SK-N-SH (cell line): ENCODE measurements around the gene SLC39A9. TPM values are rescaled to one million over a fixed set of nuclear protein-coding genes. Genes with fewer than 3 reads are reported as not detected.

ENCODE experiments used
- CTCF ChIA-PET: fragments of 300-600, 350-600 bp; formaldehyde crosslinking; extraction: SDS; loops from one replicate; lab custom pipeline; 2021; lab: Yijun Ruan, JAX
- POLR2A ChIA-PET: fragments of 350-600 bp; sonication (Branson Sonifier 250); formaldehyde crosslinking; extraction: SDS; loops from one replicate; lab custom pipeline; 2020; ENCODE audit warnings: antibody characterized with exemption, inconsistent platforms; lab: Yijun Ruan, JAX
- DNase-seq: peaks from one replicate; pipeline ENCODE4 v3.0.0; 2012
- H2AFZ ChIP-seq: fragments of 200-600 bp; sonication (generic); 2 replicates; pipeline ENCODE4 v1.8.1; 2016; ENCODE audit warnings: antibody characterized with exemption, mild to moderate bottlenecking, low read depth
- H3F3A ChIP-seq: fragments of 200-600 bp; sonication (generic); replicated peaks from 2 replicates; pipeline ENCODE3; 2016; ENCODE audit warnings: antibody characterized with exemption, mild to moderate bottlenecking; ENCODE audit not compliant: insufficient read depth
- H3K27ac ChIP-seq, 2 experiments: fragments of 200-500 bp in 1 of 2; fragments of 200-600 bp in 1 of 2; sonication (Bioruptor generic) in 1 of 2; sonication (generic), shearing (Covaris generic) in 1 of 2; 2 replicates each; pipeline versions ENCODE4 v1.5.1 to v1.6.1; 2014 to 2016; ENCODE audit warnings: low read depth in 2 of 2, inconsistent platforms in 1 of 2, low read length in 1 of 2, mild to moderate bottlenecking in 1 of 2, mixed read lengths in 1 of 2
- H3K27me3 ChIP-seq: fragments of 200-600 bp; sonication (generic), shearing (Covaris generic); 2 replicates; pipeline ENCODE4 v1.6.1; 2016; ENCODE audit warnings: mixed run types; ENCODE audit not compliant: insufficient read depth
- H3K36me3 ChIP-seq, 2 experiments: fragments of 200-500 bp in 1 of 2; fragments of 200-600 bp in 1 of 2; sonication (Bioruptor generic) in 1 of 2; sonication (generic) in 1 of 2; replicated peaks in 1 of 2; 2 replicates each; pipeline versions ENCODE3 to v1.5.1; 2014 to 2016; ENCODE audit warnings: low read length in 1 of 2, mild to moderate bottlenecking in 1 of 2; ENCODE audit not compliant: insufficient read depth in 2 of 2, control insufficient read depth in 1 of 2
- H3K4me1 ChIP-seq, 2 experiments: fragments of 200-500 bp in 1 of 2; fragments of 200-600 bp in 1 of 2; sonication (Bioruptor generic) in 1 of 2; sonication (generic), shearing (Covaris generic) in 1 of 2; 2 replicates each; pipeline versions ENCODE4 v1.5.1 to v1.6.1; 2014 to 2016; ENCODE audit warnings: low read depth in 1 of 2, low read length in 1 of 2, mixed run types in 1 of 2; ENCODE audit not compliant: insufficient read depth in 2 of 2, control insufficient read depth in 1 of 2
- H3K4me2 ChIP-seq: fragments of 200-600 bp; sonication (generic), shearing (Covaris generic); 2 replicates; pipeline ENCODE4 v1.6.1; 2017; ENCODE audit warnings: mixed run types
- H3K4me3 ChIP-seq, 2 experiments: fragments of 200-500 bp in 1 of 2; fragments of 200-600 bp in 1 of 2; sonication (Bioruptor generic) in 1 of 2; sonication (generic), shearing (Covaris generic) in 1 of 2; 2 replicates each; pipeline versions ENCODE4 v1.5.1 to v1.8.1; 2014 to 2016; ENCODE audit warnings: low read depth in 2 of 2, inconsistent platforms in 1 of 2, low read length in 1 of 2, mild to moderate bottlenecking in 1 of 2, mixed read lengths in 1 of 2, moderate library complexity in 1 of 2
- H3K79me2 ChIP-seq: fragments of 200-600 bp; sonication (generic); 2 replicates; pipeline ENCODE4 v1.8.1; 2017; ENCODE audit warnings: mild to moderate bottlenecking; ENCODE audit not compliant: insufficient read depth
- H3K9ac ChIP-seq: fragments of 200-600 bp; sonication (generic); 2 replicates; pipeline ENCODE4 v1.6.1; 2017; ENCODE audit warnings: mixed run types
- H3K9me2 ChIP-seq: fragments of 200-600 bp; sonication (generic); 2 replicates; pipeline ENCODE4 v1.6.1; 2017; ENCODE audit warnings: mixed run types
- H3K9me3 ChIP-seq: fragments of 200-600 bp; sonication (generic); 2 replicates; pipeline ENCODE4 v1.6.1; 2017; ENCODE audit warnings: mixed run types, mild to moderate bottlenecking, moderate library complexity
- H4K20me1 ChIP-seq: fragments of 200-600 bp; sonication (generic); 2 replicates; pipeline ENCODE4 v1.6.1; 2017; ENCODE audit warnings: mild to moderate bottlenecking, mixed run types; ENCODE audit not compliant: insufficient read depth
- CHD2 ChIP-seq: fragments of 150-350 bp; IDR thresholded peaks from 2 replicates; pipeline ENCODE4 v1.6.1; 2018; ENCODE audit warnings: low read length; ENCODE audit not compliant: partially characterized antibody
- ELF1 ChIP-seq: IDR thresholded peaks from 2 replicates; pipeline ENCODE4 v1.4.0; 2012
- FOXJ3 ChIP-seq: sonication (generic); formaldehyde crosslinking; IDR thresholded peaks from 2 replicates; pipeline ENCODE4 v1.5.1; 2020; ENCODE audit warnings: mild to moderate bottlenecking, missing genetic modification reagents
- GABPA ChIP-seq: IDR thresholded peaks from 2 replicates; pipeline ENCODE4 v1.4.0; 2012; ENCODE audit warnings: low read depth, mild to moderate bottlenecking
- JUND ChIP-seq: IDR thresholded peaks from 2 replicates; pipeline ENCODE4 v1.4.0; 2012
- MEF2A ChIP-seq: IDR thresholded peaks from 2 replicates; pipeline ENCODE4 v1.4.0; 2012; ENCODE audit warnings: low read depth, borderline replicate concordance
- NFIC ChIP-seq: IDR thresholded peaks from 2 replicates; pipeline ENCODE4 v1.4.0; 2012; ENCODE audit warnings: borderline replicate concordance
- NRF1 ChIP-seq: IDR thresholded peaks from 2 replicates; pipeline ENCODE4 v1.6.1; 2012; ENCODE audit warnings: low read depth, mild to moderate bottlenecking, low read length
- POLR2AphosphoS5 ChIP-seq: IDR thresholded peaks from 2 replicates; pipeline ENCODE4 v1.6.1; 2012; ENCODE audit warnings: low read depth, low read length
- RCOR1 ChIP-seq: fragments of 150-350 bp; IDR thresholded peaks from 2 replicates; pipeline ENCODE4 v1.6.1; 2017; ENCODE audit warnings: antibody characterized with exemption, low read length
- RXRA ChIP-seq: IDR thresholded peaks from 2 replicates; pipeline ENCODE4 v1.4.0; 2012; ENCODE audit warnings: low read depth, mild to moderate bottlenecking, borderline replicate concordance
- TEAD4 ChIP-seq: IDR thresholded peaks from 2 replicates; pipeline ENCODE4 v1.4.0; 2012; ENCODE audit warnings: mild to moderate bottlenecking, borderline replicate concordance; ENCODE audit not compliant: insufficient read depth
- USF2 ChIP-seq: fragments of 150-350 bp; IDR thresholded peaks from 2 replicates; pipeline ENCODE4 v1.6.1; 2017; ENCODE audit warnings: antibody characterized with exemption, low read length, low read depth, borderline replicate concordance
- YY1 ChIP-seq: IDR thresholded peaks from 2 replicates; pipeline ENCODE4 v1.4.0; 2012; ENCODE audit warnings: low read depth, mild to moderate bottlenecking
- WGBS: methylation state at CpG from one replicate; pipeline ENCODE4 v1.1.6; 2017; ENCODE audit warnings: low lambda C conversion rate; 5-methylcytosine and 5-hydroxymethylcytosine counted together
- polyA plus RNA-seq, 3 experiments: library from polyadenylated mRNA; depleted of rRNA; stranded (reverse); fragments of >200 nt; gene quantifications; 2 replicates each; pipeline ENCODE4 v1.2.3, GENCODE V29; 2012
- TF ChIP-seq, protein P1 (sequence below): IDR thresholded peaks from 2 replicates; pipeline ENCODE4 v1.6.1; 2012; ENCODE audit warnings: mild to moderate bottlenecking, low read depth, low read length, moderate library complexity
- TF ChIP-seq, protein P2 (sequence below): IDR thresholded peaks from 2 replicates; pipeline ENCODE4 v1.4.0; 2012; ENCODE audit warnings: low read depth, borderline replicate concordance
- TF ChIP-seq, protein P3 (sequence below): IDR thresholded peaks from 2 replicates; pipeline ENCODE4 v1.4.0; 2012; ENCODE audit warnings: low read depth

Gene SLC39A9
- polyA plus RNA-seq, 1 of the 3 experiments (the other 2 are of a cell fraction) = 39.8 TPM

GRCh38 chr14:69473260-69473659, 74.8 kb downstream of the SLC39A9 start:
- Histone ChIP-seq H3K27ac (no peak overlapping the region), H3K4me3 (no peak overlapping the region), H3K9ac (no peak overlapping the region), H3K36me3 (no peaks in the 10 kb centered on the region), H2AFZ (no peak overlapping the region), H3K9me2 (no peaks in the 10 kb centered on the region), H3K4me1 (no peaks in the 10 kb centered on the region), H4K20me1 (no peaks in the 10 kb centered on the region), H3K27me3 (no peaks in the 10 kb centered on the region), H3K9me3 (no peaks in the 10 kb centered on the region), H3K4me2 (no peak overlapping the region), H3F3A (no peaks in the 10 kb centered on the region), H3K79me2 (no peaks in the 10 kb centered on the region)
- WGBS = 43% methylated on average over 3 of the region's 3 CpGs
- TF ChIP-seq RCOR1 (no peak), JUND (no peak), RXRA (no peak), YY1 (no peak), TEAD4 (no peak), NFIC (no peak), CHD2 (no peak), FOXJ3 (no peak), GABPA (no peak), POLR2AphosphoS5 (no peak), NRF1 (no peak), MEF2A (no peak), ELF1 (no peak), USF2 (no peak)
- TF ChIP-seq, protein P1, sequence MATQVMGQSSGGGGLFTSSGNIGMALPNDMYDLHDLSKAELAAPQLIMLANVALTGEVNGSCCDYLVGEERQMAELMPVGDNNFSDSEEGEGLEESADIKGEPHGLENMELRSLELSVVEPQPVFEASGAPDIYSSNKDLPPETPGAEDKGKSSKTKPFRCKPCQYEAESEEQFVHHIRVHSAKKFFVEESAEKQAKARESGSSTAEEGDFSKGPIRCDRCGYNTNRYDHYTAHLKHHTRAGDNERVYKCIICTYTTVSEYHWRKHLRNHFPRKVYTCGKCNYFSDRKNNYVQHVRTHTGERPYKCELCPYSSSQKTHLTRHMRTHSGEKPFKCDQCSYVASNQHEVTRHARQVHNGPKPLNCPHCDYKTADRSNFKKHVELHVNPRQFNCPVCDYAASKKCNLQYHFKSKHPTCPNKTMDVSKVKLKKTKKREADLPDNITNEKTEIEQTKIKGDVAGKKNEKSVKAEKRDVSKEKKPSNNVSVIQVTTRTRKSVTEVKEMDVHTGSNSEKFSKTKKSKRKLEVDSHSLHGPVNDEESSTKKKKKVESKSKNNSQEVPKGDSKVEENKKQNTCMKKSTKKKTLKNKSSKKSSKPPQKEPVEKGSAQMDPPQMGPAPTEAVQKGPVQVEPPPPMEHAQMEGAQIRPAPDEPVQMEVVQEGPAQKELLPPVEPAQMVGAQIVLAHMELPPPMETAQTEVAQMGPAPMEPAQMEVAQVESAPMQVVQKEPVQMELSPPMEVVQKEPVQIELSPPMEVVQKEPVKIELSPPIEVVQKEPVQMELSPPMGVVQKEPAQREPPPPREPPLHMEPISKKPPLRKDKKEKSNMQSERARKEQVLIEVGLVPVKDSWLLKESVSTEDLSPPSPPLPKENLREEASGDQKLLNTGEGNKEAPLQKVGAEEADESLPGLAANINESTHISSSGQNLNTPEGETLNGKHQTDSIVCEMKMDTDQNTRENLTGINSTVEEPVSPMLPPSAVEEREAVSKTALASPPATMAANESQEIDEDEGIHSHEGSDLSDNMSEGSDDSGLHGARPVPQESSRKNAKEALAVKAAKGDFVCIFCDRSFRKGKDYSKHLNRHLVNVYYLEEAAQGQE = no peak
- TF ChIP-seq, protein P2, sequence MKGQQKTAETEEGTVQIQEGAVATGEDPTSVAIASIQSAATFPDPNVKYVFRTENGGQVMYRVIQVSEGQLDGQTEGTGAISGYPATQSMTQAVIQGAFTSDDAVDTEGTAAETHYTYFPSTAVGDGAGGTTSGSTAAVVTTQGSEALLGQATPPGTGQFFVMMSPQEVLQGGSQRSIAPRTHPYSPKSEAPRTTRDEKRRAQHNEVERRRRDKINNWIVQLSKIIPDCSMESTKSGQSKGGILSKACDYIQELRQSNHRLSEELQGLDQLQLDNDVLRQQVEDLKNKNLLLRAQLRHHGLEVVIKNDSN = no peak
- TF ChIP-seq, protein P3, sequence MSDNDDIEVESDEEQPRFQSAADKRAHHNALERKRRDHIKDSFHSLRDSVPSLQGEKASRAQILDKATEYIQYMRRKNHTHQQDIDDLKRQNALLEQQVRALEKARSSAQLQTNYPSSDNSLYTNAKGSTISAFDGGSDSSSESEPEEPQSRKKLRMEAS = no peak
- POLR2A ChIA-PET = no interaction called here
- CTCF ChIA-PET = interaction anchor here (1.1 to 2.6 kb wide), 4 partner anchors 9 to 102 kb away, joined by 3 to 9 read pairs (median 5); no protein-coding TSS in a partner anchor
- no peak for DNase-seq
